HG02678 (cell line): Measurements from ENCODE around the gene TM2D1.
"Not testable (repeated sequence)": the region's sequence is repeated elsewhere in the genome, so short reads cannot be mapped to it uniquely, and the experiment has no call there.

ENCODE experiments used
- ATAC-seq: cut with Tn5 transposase; IDR thresholded peaks from one replicate; pipeline ENCODE4 v1.9.1; 2021; ENCODE audit warnings: mild to moderate bottlenecking, moderate library complexity; ENCODE audit not compliant: unreplicated experiment

TM2D1 gene

DNA sequence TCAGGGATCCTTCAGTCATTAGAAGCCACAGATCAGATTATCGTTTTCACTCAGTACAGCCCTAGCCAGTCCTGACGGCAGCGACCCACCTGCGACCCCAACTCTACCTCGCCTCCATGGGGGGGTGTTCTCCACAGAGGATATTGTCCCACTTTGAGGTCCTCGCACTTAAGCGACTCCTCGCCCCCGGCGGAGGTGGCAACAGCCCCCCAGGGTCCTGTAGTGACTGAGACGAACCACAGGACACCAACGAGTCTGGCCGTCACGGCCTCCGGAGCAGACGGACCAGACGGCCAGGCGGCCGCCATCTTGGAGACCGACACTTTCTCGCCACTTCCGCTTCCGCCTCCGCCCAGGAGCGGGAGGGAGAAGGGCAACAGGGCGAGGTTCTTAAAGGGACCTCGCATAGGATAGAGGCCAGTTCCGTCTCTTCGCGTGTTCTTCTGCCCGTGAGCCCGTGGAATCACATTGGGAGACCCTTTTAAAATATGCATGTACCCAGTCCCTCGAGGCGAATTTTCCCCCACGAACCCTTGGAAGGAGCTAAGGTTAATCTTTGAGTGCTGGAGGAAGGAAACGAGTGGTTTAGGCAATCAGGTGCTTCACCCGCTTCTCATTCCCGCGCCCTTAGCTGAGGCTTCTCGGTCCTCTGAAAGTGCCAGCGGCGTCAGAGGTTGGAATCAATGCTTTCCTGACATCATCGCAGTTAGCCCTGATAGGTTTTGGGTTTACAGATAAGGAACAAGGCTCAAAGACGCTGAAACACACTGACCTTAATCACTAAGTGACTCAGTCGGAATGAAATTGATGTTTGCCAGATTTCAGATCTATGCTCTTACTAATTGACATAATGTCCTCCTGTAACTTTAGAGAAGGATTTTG is at the start of gene TM2D1:
TM2D1 (minus strand) TSS at position 329 of the 882 bp plus-strand sequence; CDS start at position 308, 21 bp downstream.
- ATAC-seq, result peak; percentile 99

DNA sequence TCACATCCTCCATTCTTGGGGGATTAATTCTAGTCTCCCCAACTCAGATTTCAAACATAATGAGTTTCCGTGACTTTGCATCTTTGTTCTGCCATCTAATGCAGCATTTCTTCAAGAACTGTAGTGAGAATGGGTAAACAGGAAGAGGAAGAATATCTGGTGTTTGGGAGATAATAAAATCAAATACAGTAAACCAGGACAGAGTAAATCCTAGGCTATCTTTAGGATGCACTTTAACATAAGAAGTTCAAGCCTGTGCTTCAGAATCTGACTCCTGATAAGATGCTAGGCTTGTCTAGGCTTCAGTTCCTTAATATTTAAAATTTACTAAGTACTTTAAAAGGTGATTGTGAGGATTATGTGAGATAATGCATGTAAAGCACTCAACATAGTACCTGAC is 45.2 kb upstream of the TM2D1 start:
- ATAC-seq, result no peak

DNA sequence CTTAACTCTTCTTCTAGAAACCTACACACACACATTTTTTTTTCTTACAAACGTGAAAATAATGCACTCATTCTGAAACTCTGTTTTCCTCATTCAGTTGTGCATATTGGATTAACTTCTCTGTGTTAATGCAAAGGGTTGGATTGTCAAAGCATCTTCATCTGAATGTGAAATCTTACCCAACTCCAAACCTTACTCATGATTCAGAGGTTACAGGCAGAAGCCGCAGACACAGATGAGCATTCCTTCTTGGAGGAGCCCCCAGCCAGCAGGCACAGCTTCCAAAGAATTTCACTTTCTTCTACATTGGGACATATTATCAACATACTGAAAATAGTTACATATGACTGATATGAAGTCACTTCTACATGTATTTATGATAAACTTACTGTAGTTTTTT is 33.0 kb upstream of the TM2D1 start:
- ATAC-seq, result no peak

DNA sequence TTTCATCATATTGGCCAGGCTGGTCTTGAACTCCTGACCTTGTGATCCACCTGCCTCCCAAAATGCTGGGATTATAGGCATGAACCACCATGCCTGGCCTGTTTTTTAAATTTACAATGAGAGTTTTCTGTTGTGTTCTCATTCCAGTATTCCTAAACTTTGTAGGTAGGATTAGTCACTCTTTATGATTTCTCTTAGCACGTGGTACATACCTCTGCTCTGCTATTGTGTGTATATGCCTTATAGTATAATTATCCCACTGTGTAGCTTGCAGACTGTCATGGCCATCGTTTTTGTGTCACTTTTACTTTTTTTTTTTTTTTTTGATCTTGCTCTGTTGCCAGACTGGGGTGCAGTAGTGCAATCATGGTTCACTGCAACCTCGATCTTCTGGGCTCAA is 31.8 kb upstream of the TM2D1 start:
- ATAC-seq, result no peak

DNA sequence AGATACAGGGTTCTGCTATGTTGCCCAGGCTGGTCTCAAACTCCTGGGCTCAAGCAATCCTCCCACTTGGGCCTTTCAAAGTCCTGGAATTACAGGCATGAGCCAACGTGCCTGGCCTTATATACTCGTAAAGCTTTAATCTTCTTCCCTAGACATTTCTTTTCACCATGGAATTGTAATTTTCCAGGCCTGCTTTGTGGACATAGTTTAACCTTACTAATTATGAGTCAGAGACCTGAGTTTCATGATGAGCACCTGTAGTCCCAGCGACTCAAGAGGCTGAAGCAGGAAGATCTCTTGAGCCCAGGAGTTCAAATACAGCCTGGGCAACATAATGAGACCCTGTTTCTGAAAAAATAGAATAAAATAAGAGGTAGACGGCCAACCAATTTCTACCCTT is 29.6 kb upstream of the TM2D1 start:
- ATAC-seq, result no peak

DNA sequence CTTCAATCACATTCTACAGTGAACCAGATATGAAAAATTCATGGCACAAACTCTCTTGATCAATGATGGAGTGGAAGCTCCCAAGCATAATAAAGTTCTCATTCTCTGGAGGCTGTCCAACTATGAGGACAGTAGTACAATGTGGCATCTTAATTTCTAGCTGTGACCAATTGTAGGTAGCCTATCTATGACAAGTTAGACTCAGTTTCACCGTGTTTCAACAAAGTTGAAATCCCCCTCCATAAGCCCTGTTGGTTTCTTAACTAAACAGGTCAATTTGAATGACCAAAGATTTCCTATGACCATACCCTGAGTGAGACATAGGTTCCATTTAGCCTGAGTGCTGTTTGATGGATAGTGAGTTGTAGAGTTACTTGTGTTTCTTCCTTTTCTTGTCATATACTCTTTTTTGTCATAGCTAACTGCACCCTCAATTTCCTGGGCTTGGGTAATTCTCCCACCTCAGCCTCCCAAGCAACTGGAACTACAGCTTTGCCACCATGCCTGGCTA is 29.1 kb upstream of the TM2D1 start:
- ATAC-seq, result no peak

DNA sequence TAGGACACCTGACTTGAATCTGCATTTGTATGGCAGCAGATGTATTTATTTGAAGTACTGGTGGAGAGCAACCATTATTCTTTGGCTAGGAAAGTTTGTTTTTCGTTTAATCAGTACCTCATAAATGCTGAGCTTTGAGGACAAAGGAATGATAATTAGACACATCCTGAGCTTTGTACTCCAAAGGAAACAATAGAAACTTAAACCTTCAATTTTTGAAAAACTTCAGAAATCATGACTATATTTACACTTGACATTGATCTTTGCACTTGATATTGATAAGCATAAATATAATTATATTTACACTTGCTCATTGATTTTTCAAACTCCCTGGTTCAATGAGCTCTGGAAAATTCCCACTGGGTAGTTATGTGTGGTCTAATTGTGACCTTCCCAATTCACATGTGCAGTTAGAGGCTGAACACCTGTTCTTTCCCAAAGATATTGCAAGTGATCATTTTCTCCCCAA is 28.0 kb upstream of the TM2D1 start:
- no peak for ATAC-seq

DNA sequence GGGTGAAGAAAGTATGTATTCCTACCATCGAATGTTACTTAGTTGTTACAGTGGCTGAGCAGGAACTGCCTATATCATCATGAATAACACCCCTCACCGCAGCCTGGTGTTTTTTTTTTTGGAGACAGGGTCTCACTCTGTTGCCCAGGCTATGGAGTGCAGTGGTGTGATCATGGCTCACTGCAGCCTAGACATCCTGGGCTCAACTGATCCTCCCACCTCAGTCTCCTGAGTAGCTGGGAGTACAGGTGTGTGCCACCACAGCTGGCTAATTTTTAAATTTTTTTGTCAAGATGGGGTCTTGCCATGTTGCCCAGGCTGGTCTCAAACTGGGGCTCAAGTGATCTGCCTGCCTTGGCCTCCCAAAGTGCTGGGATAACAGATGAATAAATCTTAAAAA is 24.6 kb upstream of the TM2D1 start:
- no peak for ATAC-seq

DNA sequence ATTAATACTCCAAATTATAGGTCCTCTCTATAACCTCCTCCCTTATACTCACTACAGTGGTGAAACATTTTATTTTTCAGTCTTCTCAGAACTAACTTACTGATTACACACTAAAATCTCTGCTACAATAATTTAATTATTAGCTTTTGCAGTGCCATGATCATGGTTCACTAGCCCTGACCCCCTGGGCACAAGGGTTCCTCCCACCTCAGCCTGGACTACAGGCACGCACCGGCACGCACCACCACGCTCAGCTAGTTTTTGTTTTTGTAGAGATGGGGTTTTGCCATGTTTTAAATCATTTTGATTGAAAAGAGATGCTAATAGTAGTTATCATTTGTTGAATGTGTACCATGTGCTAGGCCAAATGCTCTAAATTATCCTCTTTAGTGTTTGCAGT is 23.6 kb upstream of the TM2D1 start:
- no peak for ATAC-seq

DNA sequence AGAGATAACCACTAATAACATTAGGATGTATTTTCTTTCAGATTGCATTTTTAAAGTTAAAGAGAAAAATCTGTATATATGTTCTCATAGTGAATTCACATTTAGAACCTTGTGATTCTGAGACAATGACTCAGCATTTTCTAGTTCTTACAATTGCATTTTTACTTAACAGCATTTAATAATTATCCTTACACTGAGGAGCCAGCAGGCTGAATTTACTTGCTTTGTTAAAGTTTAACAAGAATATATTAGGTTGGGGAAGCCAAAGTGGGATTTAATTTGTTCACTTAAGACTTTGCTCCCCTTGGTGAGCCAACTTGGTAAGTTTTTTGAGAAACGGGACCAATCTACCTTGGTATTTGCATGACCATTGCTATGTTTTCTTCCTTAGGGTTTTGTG is 21.9 kb upstream of the TM2D1 start:
- no peak for ATAC-seq

DNA sequence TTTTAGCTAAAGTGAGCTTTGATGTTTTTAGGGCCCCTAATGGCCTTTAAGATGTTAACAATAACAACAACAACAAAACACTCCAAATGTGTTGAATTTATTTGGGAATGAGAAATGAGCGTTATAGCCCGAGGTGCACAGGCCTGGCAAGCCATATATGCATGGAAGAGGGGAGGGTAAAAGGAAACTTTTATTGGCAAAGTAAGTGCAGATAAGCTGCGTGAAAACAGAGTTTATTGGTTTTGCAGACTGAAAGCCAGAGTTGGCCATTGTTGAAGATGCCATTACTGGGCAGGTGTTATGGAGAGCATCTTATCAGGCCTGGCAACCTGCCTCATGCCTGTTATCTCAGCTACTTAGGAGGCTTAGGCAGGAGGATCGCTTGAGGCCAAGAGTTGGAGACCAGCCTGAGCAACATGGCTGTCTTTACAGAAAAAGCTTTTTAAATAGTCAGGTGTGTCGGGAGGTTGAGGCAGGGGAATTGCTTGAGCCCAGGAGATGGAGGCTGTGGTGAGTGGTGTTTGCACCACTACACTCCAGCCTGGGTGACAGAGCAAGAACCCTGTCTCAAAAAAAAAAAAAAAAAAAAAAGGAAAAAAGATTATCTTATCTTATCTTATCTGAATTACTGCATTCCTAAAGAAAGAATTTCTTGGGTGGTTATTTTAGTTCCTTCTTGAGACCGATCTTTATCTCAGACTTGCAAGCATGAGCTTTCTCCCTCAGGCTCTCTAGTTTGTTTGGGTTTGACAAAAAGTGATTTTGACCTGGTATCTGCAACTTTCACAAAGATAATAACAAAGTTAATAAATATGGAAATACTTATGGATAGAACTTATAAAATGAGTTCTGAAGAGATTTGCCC is 19.0 kb upstream of the TM2D1 start:
- no peak for ATAC-seq

DNA sequence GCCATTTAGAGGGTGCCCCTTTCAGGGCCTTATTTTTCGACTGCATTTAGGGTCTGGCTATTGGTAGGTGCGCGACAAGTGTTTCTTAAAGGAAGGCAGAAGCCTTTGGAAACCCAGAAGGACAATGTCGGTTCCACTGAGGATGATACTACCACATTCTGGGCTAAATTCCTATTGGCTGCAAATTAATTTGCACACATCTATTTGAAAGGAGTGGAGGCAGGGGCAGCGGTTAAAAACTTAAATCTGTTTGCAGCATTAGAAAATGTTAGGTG is 18.4 kb upstream of the TM2D1 start:
- no peak for ATAC-seq

DNA sequence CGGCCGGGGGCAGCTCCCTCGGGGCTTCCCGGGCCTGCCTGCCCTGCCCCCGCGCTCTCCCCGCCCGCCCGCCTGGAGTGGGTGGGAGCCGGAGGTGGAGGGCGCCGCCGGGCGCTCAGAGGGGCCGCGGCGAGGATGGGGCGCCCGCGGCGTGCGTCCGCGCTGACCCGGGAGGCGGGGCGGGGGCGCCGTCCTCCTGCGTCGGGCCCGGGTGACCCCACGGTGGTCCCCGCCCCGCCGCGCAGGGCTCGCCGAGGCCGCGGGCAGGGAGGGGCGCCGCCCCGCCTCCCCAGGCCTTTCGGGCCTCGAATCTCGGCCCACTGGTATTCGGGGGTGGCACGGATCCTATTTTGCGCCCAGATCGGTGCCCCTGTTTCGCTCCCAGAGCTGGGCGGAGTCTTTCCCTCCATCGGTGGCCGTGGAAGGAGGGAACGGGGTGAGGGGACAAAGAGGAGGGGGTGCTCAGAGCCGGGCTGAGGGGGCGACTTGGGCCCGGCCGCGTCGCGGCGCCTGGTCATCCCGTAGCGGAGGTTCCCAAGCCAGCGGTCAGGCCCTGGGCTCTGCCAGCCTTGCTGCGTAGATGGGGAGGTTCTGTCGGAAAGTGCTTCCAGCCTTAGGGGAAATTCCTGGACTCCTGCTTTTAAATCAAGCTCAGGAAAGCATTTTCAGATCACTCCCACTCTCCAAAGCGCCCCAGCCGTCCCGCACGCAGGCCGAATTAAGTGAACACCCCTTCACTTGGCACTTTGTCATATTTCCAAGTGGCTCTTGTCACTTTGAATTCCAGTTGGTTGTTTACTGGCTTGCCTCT is 17.9 kb upstream of the TM2D1 start:
- peak; percentile 71 for ATAC-seq

DNA sequence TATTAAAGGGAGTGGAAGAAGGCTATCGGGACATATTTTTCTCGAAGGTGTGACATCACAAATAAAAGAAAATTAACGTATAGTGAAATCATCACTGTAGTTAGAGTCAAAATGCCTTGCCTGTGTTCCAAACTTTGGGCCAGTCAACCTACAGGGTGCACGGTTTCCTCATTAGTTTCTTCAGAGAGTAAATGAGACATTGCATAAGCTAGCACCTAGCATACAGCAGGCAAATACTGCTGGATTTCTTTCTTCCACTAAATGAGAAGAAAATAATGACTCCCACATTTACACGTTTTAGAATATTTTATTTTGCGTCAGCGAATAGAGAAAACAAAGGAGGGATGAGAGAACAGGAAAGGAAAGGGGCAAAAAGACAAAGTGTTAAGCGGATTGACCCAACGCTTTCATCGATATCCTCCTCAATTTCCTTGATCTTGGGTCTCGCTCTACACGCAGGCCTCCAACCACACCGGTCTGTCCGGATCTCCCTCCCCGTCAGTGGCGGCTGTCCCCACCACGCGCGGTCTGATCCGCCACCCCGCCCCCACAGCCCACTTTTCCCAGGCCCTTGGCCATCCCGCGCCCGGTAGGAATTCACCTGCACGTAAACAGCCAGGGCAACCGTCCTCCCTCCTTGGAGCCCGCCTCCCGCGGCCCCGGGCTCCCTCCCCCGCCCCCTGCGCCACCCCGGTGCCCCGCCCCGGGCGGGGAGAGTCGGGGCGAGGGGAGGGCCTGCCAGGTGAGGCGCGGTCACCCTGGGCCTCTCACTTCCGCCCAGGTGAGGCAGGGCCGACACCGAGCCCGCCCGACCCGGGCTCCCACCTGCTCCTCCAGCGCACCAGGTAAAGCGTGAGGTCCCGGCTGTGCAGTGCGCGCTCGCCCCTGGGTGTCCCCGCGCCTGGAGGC is 17.0 kb upstream of the TM2D1 start, which contains the start of gene PATJ:
PATJ (plus strand) TSS at position 770 of the 909 bp plus-strand sequence. CDS start 20,413 bp downstream, outside the sequence.
- peak; percentile 78 for ATAC-seq

DNA sequence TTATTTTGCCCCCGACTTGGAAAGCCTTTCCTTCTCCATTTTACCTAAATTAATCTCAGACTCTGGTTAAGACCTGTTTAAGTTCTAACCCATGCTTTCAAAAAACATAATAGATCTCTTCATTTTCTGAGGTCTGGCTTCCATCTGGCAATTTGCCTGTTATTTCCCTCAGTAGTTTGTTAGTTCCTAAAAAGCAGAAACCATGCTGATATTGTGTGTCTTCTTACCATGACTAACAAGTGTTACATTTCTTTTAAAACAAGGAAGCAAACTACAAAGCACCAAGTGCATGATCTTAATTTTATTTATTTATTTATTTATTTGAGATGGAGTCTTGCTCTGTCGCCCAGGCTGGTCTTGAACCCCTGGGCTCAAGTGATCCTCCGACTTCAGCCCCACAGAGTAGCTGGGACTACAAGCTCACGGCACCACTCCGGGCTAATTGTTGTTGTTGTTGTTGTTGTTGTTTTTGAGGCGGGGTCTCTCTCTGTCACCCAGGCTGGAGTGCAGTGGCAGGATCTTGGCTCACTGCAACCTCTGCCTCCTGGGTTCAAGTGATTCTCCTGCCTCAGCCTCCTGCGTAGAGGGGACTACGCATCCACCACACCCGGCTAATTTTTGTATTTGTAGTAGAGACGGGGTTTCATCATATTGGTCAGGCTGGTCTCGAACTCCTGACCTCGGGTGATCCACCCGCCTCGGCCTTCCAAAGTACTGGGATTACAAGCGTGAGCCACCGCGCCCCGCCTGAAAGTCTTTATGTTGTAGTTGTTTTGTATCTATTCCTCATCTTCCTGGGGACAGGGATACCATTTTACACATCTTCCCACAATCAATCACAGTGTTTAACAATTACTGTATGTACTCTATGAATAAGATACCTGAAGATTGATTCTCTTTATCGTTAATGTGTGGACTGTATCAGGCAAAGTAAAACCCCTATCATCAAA is 16.1 kb upstream of the TM2D1 start:
- ATAC-seq, result no peak

DNA sequence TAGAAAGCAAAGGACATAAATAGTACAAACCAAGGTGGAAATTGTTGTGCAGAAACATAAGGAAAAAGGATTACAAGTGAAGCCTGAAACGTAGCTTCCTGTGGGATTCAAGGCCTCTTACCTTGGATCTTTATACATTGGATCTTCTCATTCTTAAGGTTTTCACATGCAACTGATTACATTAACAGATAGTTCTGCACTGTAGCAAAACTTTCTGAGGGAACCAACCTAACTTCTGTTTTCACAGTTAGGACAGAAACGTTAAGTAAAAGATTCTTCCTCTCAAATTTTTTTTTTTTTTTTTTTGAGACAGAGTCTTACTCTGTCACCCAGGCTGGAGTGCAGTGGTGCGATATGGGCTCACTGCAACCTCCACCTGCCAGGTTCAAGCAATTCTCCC is 7.8 kb upstream of the TM2D1 start:
- no peak for ATAC-seq

DNA sequence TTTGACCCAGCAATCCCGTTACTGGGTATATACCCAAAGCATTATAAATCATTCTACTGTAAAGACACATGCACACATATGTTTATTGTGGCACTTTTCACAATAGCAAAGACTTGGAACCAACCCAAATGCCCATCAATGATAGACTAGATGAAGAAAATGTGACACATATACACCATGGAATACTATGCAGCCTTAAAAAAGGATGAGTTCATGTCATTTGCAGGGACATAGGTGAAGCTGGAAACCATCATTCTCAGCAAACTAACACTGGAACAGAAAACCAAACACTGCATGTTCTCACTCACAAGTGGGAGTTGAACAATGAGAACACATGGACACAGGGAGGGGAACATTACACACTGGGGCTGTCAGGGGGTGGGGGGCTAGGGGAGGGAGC is 5.7 kb upstream of the TM2D1 start:
- ATAC-seq, result not testable (repeated sequence)

DNA sequence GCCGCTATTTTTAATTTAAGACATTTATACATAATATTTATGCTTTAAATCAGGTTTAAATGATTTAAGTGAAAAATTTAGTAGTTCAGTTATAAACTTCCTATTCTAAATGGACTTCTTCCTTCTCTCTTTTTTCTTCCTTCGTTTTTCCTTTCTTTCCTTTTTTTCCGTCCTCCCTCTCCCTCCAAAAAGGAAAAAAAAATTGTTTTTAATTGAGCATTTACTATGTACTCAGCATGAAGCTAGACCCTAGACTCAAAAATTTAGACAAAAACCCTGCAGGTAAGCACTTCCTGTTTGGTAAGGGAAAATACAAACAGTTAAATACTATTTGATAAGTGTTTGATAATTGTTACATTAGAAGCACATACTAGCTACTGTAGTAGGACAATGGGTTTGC is 2.6 kb upstream of the TM2D1 start:
- ATAC-seq, result no peak

DNA sequence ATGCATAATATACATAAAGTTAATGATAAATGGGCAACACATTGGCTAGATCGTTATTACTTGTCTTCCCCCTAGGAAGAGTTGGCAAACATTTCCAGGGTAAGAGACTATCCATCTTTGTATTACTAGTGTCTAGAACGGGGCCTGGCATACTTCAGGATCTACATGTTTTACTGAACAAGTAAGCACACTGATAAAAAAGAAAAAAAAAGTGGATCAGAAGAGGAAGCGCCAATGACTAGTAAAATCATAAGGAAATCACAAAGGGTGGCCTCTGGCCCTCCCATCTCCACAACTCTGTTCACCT is 482 bp downstream of the TM2D1 start:
- no peak for ATAC-seq
